SH-SY5Y (cell line): Measurements from ENCODE around the gene CD44.

ENCODE experiments used
- GATA2 ChIP-seq: IDR thresholded peaks from 2 replicates; pipeline ENCODE4 v1.6.1; 2011; ENCODE audit warnings: mild to moderate bottlenecking, low read depth, low read length
- GATA3 ChIP-seq: IDR thresholded peaks from 2 replicates; pipeline ENCODE4 v1.6.1; 2011; ENCODE audit warnings: low read depth, mild to moderate bottlenecking, low read length, moderate library complexity

DNA sequence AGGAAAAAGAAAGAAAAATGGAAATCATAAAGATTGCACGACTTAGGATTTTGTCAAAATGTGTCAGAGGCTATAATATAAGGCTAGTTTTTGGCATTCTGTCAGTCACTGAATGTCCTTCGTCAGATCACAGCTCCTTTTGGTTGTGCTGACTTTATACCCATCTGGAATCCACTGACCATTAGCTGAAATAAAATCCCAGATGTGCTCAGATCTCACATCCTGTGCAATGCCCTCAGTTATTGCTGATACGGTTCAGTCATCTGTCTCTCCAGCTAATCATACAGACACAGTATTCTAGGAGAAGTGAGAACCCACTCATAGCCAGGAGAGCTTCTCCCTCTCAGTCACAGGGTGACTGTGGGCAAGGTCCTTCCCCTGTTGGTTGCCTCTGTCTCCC, 11.5 kb downstream of the CD44 start:
- TF ChIP-seq GATA2 (no peak), GATA3 (no peak)
